Kidney (tissue), 14 donors: ENCODE results near the gene FAM236B. TPM values are rescaled to one million over a fixed set of nuclear protein-coding genes. Genes with fewer than 3 reads are reported as not detected.
"Not testable (repeated sequence)": the region's sequence is repeated elsewhere in the genome, so short reads cannot be mapped to it uniquely, and the experiment has no call there.

Experiments
- DNase-seq, 5 donors: peaks; one replicate each; pipeline ENCODE4 v3.0.0-alpha.2; 2013 to 2020
- FAIRE-seq: peaks from 2 replicates; lab custom pipeline; 2012; peaks lifted over from hg19 to GRCh38; lab: Jason Lieb, UNC
- H3K27ac ChIP-seq, 2 donors: one replicate each; pipeline ENCODE4 v1.7.0; 2013; ENCODE audit warnings: low read depth in 2 of 2, low read length in 2 of 2, inconsistent platforms in 1 of 2
- H3K27me3 ChIP-seq: one replicate; pipeline ENCODE4 v1.7.1; 2013; ENCODE audit warnings: low read length, inconsistent platforms; ENCODE audit not compliant: control insufficient read depth, insufficient read depth
- H3K36me3 ChIP-seq, 3 donors: one replicate each; pipeline versions ENCODE4 v1.7.0 to v1.7.1; 2013; ENCODE audit warnings: low read length in 3 of 3, control low read depth in 1 of 3, inconsistent platforms in 1 of 3; ENCODE audit not compliant: insufficient read depth in 3 of 3, control insufficient read depth in 2 of 3
- H3K4me1 ChIP-seq, 3 donors: one replicate each; pipeline versions ENCODE4 v1.7.0 to v1.7.1; 2013; ENCODE audit warnings: low read length in 3 of 3, inconsistent platforms in 1 of 3, low read depth in 1 of 3; ENCODE audit not compliant: control insufficient read depth in 2 of 3, insufficient read depth in 2 of 3
- H3K4me3 ChIP-seq, 3 donors: one replicate each; pipeline versions ENCODE4 v1.7.0 to v1.8.1; 2013; ENCODE audit warnings: low read length in 3 of 3, control low read depth in 1 of 3, inconsistent platforms in 1 of 3
- H3K9ac ChIP-seq, 3 donors: one replicate each; pipeline versions ENCODE4 v1.7.0 to v1.7.1; 2013; ENCODE audit warnings: low read length in 3 of 3, control low read depth in 1 of 3, inconsistent platforms in 1 of 3
- H3K9me3 ChIP-seq, 3 donors: one replicate each; pipeline versions ENCODE4 v1.7.0 to v1.7.1; 2013; ENCODE audit warnings: low read length in 3 of 3, control low read depth in 1 of 3, inconsistent platforms in 1 of 3; ENCODE audit not compliant: control insufficient read depth in 2 of 3, insufficient read depth in 1 of 3
- CTCF ChIP-seq: IDR thresholded peaks from 3 replicates; pipeline ENCODE4 v1.5.1; 2012; ENCODE audit warnings: mild to moderate bottlenecking, moderate library complexity, borderline replicate concordance; ENCODE audit not compliant: insufficient read depth; ENCODE audit errors: extremely low read depth
- intact Hi-C: fragments of 100-400 bp; cut with DNase I; formaldehyde crosslinking; loops from one replicate; pipeline ENCODE4 v1.11.1; 2022
- polyA plus RNA-seq: library from polyadenylated mRNA; stranded (reverse); fragments of 350-450 nt; fragmentation: Illumina TruSeq; extraction: RNeasy Lipid Tissue Mini Kit (QIAGEN cat#74804); gene quantifications from one replicate; pipeline ENCODE4 v1.2.3, GENCODE V29; 2014; ENCODE audit warnings: low read depth, low replicate concordance; ENCODE audit not compliant: insufficient read depth
- total RNA-seq: library from RNA; stranded (reverse); fragmentation: NEBNext Ultra II Directional; extraction: Animal tissue kit (Norgen Biotek cat#: 25700); gene quantifications from one replicate; pipeline ENCODE4 v1.2.1, GENCODE V29; 2021
- donor health status: control.
- donor health status: control.
- donor health status: control.
- donor health status: control.
- donor health status: control.
- donor health status: DM: yes; HTN: yes; CAD: no.
- donor health status: Normal renal cell carcinoma (clear cell type).

FAM236B gene
- total and polyA plus RNA-seq, 2 donors from 2014 or later = not detected

GRCh38 chrX:72777467-72777790 is 5.0 kb downstream of the FAM236B start:
- H3K27me3 ChIP-seq, intact Hi-C loops, H3K36me3 ChIP-seq, H3K4me1 ChIP-seq, H3K9me3 ChIP-seq, H3K4me3 ChIP-seq, FAIRE-seq, H3K27ac ChIP-seq, DNase-seq, H3K9ac ChIP-seq: not testable (repeated sequence)

- intact Hi-C loops, DNase-seq, H3K9ac ChIP-seq, H3K9me3 ChIP-seq, H3K36me3 ChIP-seq, H3K27me3 ChIP-seq, H3K4me3 ChIP-seq, H3K4me1 ChIP-seq, FAIRE-seq, H3K27ac ChIP-seq: not testable (repeated sequence)
Observed at GRCh38 chrX:72776653-72777466, 5.6 kb downstream of the FAM236B start, which contains the start of gene DMRTC1B. DMRTC1B (plus strand) TSS chrX:72776890; CDS start chrX:72845136, 68,246 bp downstream.

GRCh38 chrX:72760454-72760853 is 22.0 kb downstream of the FAM236B start:
- FAIRE-seq, DNase-seq, H3K27ac ChIP-seq, H3K9me3 ChIP-seq, H3K4me3 ChIP-seq, H3K9ac ChIP-seq, H3K27me3 ChIP-seq, H3K4me1 ChIP-seq, H3K36me3 ChIP-seq, intact Hi-C loops: not testable (repeated sequence)

- H3K36me3 ChIP-seq, H3K4me3 ChIP-seq, H3K27me3 ChIP-seq, H3K9ac ChIP-seq, H3K4me1 ChIP-seq, H3K27ac ChIP-seq, DNase-seq, H3K9me3 ChIP-seq, FAIRE-seq, intact Hi-C loops: not testable (repeated sequence)
Observed at GRCh38 chrX:72748545-72748944, 33.9 kb downstream of the FAM236B start.

GRCh38 chrX:72745546-72745945 is 36.9 kb downstream of the FAM236B start:
- FAIRE-seq = not testable (repeated sequence)

GRCh38 chrX:72735561-72735960 is 46.9 kb downstream of the FAM236B start:
- Histone ChIP-seq H3K36me3 (no peaks in the 10 kb centered on the region), H3K4me3 (no peak overlapping the region), H3K27me3 (peaks cover 2% of the 10 kb centered on the region), H3K27ac (no peak overlapping the region), H3K4me1 (no peaks in the 10 kb centered on the region), H3K9me3 (no peaks in the 10 kb centered on the region), H3K9ac (no peak overlapping the region)
- intact Hi-C loops = no loop called here
- FAIRE-seq (no peak), DNase-seq (no peak)
- TF ChIP-seq CTCF = no peak

More at GRCh38 chrX:72745546-72745945, 36.9 kb downstream of the FAM236B start:
- H3K9me3 ChIP-seq, DNase-seq, H3K36me3 ChIP-seq, H3K4me3 ChIP-seq, H3K27ac ChIP-seq, H3K9ac ChIP-seq, H3K4me1 ChIP-seq, H3K27me3 ChIP-seq, intact Hi-C loops: not testable (repeated sequence)

- H3K4me1 ChIP-seq, intact Hi-C loops, H3K9ac ChIP-seq, H3K9me3 ChIP-seq, FAIRE-seq, H3K4me3 ChIP-seq, H3K27ac ChIP-seq, H3K27me3 ChIP-seq, DNase-seq, H3K36me3 ChIP-seq: not testable (repeated sequence)
Observed at GRCh38 chrX:72733636-72734035, 48.8 kb downstream of the FAM236B start.
